Body of pancreas (tissue), 4 donors: Measurements from ENCODE around the gene SLC19A1. TPM values are rescaled to one million over a fixed set of nuclear protein-coding genes. Genes with fewer than 3 reads are reported as not detected.

Experiments
- ATAC-seq: fragments of 150-250 bp; one replicate; pipeline ENCODE4 v1.9.1; 2016
- DNase-seq, 4 donors: peaks; one replicate each; pipeline ENCODE4 v3.0.0-alpha.2; 2019
- H3K27ac ChIP-seq, 4 donors: fragments of 200-600 bp; sonication (generic); 1 replicate in 3 of 4; 2 replicates in 1 of 4; pipeline versions ENCODE4 v1.5.1 to v1.6.1; 2016 to 2019; ENCODE audit warnings: mild to moderate bottlenecking in 1 of 4, mixed read lengths in 1 of 4, moderate library complexity in 1 of 4
- H3K27me3 ChIP-seq, 2 donors: fragments of 200-600 bp; sonication (generic); one replicate each; pipeline ENCODE4 v1.6.0; 2016; ENCODE audit warnings: mild to moderate bottlenecking in 1 of 2
- H3K36me3 ChIP-seq, 2 donors: fragments of 200-600 bp; sonication (generic); replicated peaks in 1 of 2; 2 replicates each; pipeline ENCODE4 v1.5.1; 2016; ENCODE audit warnings: low read depth in 2 of 2; ENCODE audit not compliant: insufficient read depth in 1 of 2
- H3K4me1 ChIP-seq: fragments of 200-600 bp; sonication (generic); one replicate; pipeline ENCODE4 v1.6.0; 2016
- H3K4me3 ChIP-seq, 2 donors: fragments of 200-600 bp; sonication (generic); 1 replicate in 1 of 2; 2 replicates in 1 of 2; pipeline ENCODE4 v1.5.1; 2016 to 2019
- H3K9me3 ChIP-seq, 3 donors: fragments of 200-600 bp; sonication (generic); 1 replicate in 2 of 3; 2 replicates in 1 of 3; pipeline ENCODE4 v1.5.1; 2016
- CTCF ChIP-seq, 7 experiments: fragments of 450-650 bp in 4 of 7; fragments of 200-600 bp in 3 of 7; sonication (generic) in 3 of 7; IDR thresholded peaks; one replicate each; pipeline ENCODE4 v1.5.1; 2016 to 2019; ENCODE audit warnings: antibody characterized with exemption in 7 of 7
- POLR2A ChIP-seq, 3 donors: fragments of 450-650 bp; IDR thresholded peaks; one replicate each; pipeline ENCODE4 v1.6.1; 2016; ENCODE audit warnings: antibody characterized with exemption in 3 of 3, mild to moderate bottlenecking in 2 of 3
- WGBS, 2 donors: methylation state at CpG; one replicate each; pipeline ENCODE4 v1.1.5; 2017; 5-methylcytosine and 5-hydroxymethylcytosine counted together
- intact Hi-C: fragments of 100-400 bp; cut with DNase I; formaldehyde crosslinking; loops from one replicate; pipeline ENCODE4 v1.15.1; 2023
- total RNA-seq, 2 donors: library from RNA; depleted of rRNA; stranded (reverse); fragments of >200 nt; gene quantifications; one replicate each; pipeline ENCODE4 v1.1.0, GENCODE V29; 2016

SLC19A1 gene
- total RNA-seq, 2 donors from 2014 or later, result 2.6 to 7.0 TPM

- H3K36me3 ChIP-seq, result no peaks in the 10 kb centered on the region
- DNase-seq (peak in 2 of 4 donors; percentile 4 to 8), ATAC-seq (no peak)
- H3K4me1 ChIP-seq, result peaks cover 14% of the 10 kb centered on the region
- H3K9me3 ChIP-seq, result no peaks in the 10 kb centered on the region
- intact Hi-C loops, result no loop called here
- 87 to 92% methylated on average over 14 to 30 of the region's 31 CpGs for WGBS, 2 donors
- TF ChIP-seq CTCF (IDR thresholded peaks at IDR 0.05) (no peak), POLR2A (IDR thresholded peaks at IDR 0.05) (no peak)
- H3K4me3 ChIP-seq, result no peak overlapping the region
- H3K27me3 ChIP-seq, result no peaks in the 10 kb centered on the region
- H3K27ac ChIP-seq, result no peak overlapping the region
Measured at GRCh38 chr21:45538381-45539045, 3.7 kb downstream of the SLC19A1 start.

GRCh38 chr21:45537746-45538291 is 4.4 kb downstream of the SLC19A1 start:
- intact Hi-C loops, result no loop called here
- DNase-seq (peak in 1 of 4 donors; percentile 8), ATAC-seq (no peak)
- Histone ChIP-seq H3K27ac (no peak overlapping the region), H3K9me3 (no peaks in the 10 kb centered on the region), H3K36me3 (no peaks in the 10 kb centered on the region), H3K4me3 (no peak overlapping the region), H3K27me3 (no peaks in the 10 kb centered on the region), H3K4me1 (peaks cover 10% of the 10 kb centered on the region)
- no peak for TF ChIP-seq CTCF (IDR thresholded peaks at IDR 0.05)
- TF ChIP-seq POLR2A (IDR thresholded peaks at IDR 0.05), result no peak
- WGBS, 2 donors, result 83 to 94% methylated on average over 19 to 27 of the region's 27 CpGs

GRCh38 chr21:45537111-45537745 is 5.0 kb downstream of the SLC19A1 start:
- ATAC-seq, result no peak
- no peaks in the 10 kb centered on the region for H3K27me3 ChIP-seq
- H3K9me3 ChIP-seq, result no peaks in the 10 kb centered on the region
- H3K4me1 ChIP-seq, result peaks cover 8% of the 10 kb centered on the region
- TF ChIP-seq POLR2A (IDR thresholded peaks at IDR 0.05) (no peak), CTCF (IDR thresholded peaks at IDR 0.05) (no peak)
- H3K27ac ChIP-seq, result no peak overlapping the region
- intact Hi-C loops, result no loop called here
- no peak overlapping the region for H3K4me3 ChIP-seq
- WGBS, 2 donors, result 91 to 93% methylated on average over 13 to 32 of the region's 37 CpGs
- peak in 1 of 4 donors; percentile 7 for DNase-seq
- H3K36me3 ChIP-seq, result no peaks in the 10 kb centered on the region

GRCh38 chr21:45536301-45537081 is 5.7 kb downstream of the SLC19A1 start:
- WGBS, 2 donors, result 91 to 93% methylated on average over 26 to 31 of the region's 31 CpGs
- H3K36me3 ChIP-seq, result no peaks in the 10 kb centered on the region
- intact Hi-C loops, result no loop called here
- no peaks in the 10 kb centered on the region for H3K27me3 ChIP-seq
- H3K27ac ChIP-seq, result no peak overlapping the region
- H3K9me3 ChIP-seq, result no peaks in the 10 kb centered on the region
- ATAC-seq, result no peak
- H3K4me3 ChIP-seq, result no peak overlapping the region
- no peak for TF ChIP-seq CTCF (IDR thresholded peaks at IDR 0.05)
- TF ChIP-seq POLR2A (IDR thresholded peaks at IDR 0.05), result no peak
- DNase-seq, result peak in 1 of 4 donors; percentile 7
- peaks cover 5% of the 10 kb centered on the region for H3K4me1 ChIP-seq
